Gastroesophageal sphincter (tissue), 2 donors: ENCODE data around the gene SLC9A7.

Source experiments
- POLR2A ChIP-seq, 2 donors: fragments of 450-650 bp; IDR thresholded peaks; one replicate each; pipeline ENCODE4 v1.6.1; 2017; ENCODE audit warnings: antibody characterized with exemption in 2 of 2, mild to moderate bottlenecking in 2 of 2, moderate library complexity in 1 of 2
- POLR2AphosphoS5 ChIP-seq: sonication (generic); formaldehyde crosslinking; IDR thresholded peaks from one replicate; pipeline ENCODE4 v1.6.1; 2017; ENCODE audit warnings: antibody characterized with exemption

DNA sequence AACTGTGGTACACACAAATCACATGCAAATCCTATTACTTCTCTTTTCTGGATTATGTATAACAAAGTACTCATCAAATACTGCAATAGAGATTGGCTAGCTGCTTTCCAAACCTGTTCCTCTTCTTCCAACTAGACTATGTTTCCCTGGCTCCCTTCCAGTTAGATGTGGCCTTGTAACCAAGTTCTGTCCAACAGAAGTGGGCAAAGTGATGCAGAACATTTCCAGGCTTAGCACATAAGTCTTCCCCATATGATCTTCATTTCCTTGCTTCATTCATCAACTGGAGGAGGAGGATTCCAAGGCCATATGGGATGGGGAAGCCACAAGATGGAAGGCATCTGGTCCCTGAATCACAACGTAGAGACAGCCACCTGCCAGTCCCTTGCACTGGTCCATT lies 8.0 kb downstream of the SLC9A7 start:
- TF ChIP-seq POLR2AphosphoS5 = no peak
- no peak for TF ChIP-seq POLR2A (IDR thresholded peaks at IDR 0.05)
